ENCODE measurements around the gene LEAP2. TPM values are rescaled to one million over a fixed set of nuclear protein-coding genes. Genes with fewer than 3 reads are reported as not detected.

LEAP2 gene
- polyA plus RNA-seq, 2 of the 4 experiments (the other 2 are of a cell fraction), result 1.6 to 4.8 TPM

GRCh38 chr5:132896685-132897084 is 23.2 kb downstream of the LEAP2 start:
- Histone ChIP-seq H3K4me2 (no peak overlapping the region), H3K4me1 (no peaks in the 10 kb centered on the region), H3K9me3 (no peaks in the 10 kb centered on the region), H3K4me3 (no peak overlapping the region), H3K27ac (no peak overlapping the region)
- DNase-seq (ENCODE audit: low read depth in 1 of 2, low spot score in 1 of 2) (no peak), FAIRE-seq (no peak), ATAC-seq (no peak)
- WGBS (ENCODE audit: missing lambda C conversion rate), result 93% methylated on average over 7 of the region's 7 CpGs
- TF ChIP-seq FOSB (CRISPR knock-in tag; IDR thresholded peaks at IDR 0.05) (no peak), RFX5 (IDR thresholded peaks at IDR 0.05) (no peak), BCL3 (IDR thresholded peaks at IDR 0.05) (no peak), HEYL (CRISPR knock-in tag; IDR thresholded peaks at IDR 0.05) (no peak), CHD2 (IDR thresholded peaks at IDR 0.05; ENCODE audit: low read length, partially characterized antibody) (no peak), MAFK (IDR thresholded peaks at IDR 0.05; ENCODE audit: partially characterized antibody) (no peak), SMC3 (IDR thresholded peaks at IDR 0.05) (no peak), REST (IDR thresholded peaks at IDR 0.05) (no peak), ATOH8 (CRISPR knock-in tag; IDR thresholded peaks at IDR 0.05; ENCODE audit: low read depth) (no peak), SREBF2 (IDR thresholded peaks at IDR 0.05) (no peak), KDM5A (IDR thresholded peaks at IDR 0.05) (no peak), EHMT2 (IDR thresholded peaks at IDR 0.05; ENCODE audit: low read depth) (no peak), PBX3 (IDR thresholded peaks at IDR 0.05) (no peak), KDM1A (IDR thresholded peaks at IDR 0.05; ENCODE audit: low read depth) (no peak)
- CTCF ChIA-PET, result interaction anchor here (1.3 kb wide), 2 partner anchors 9 to 25 kb away, joined by 3 to 7 read pairs; no protein-coding TSS in a partner anchor
- POLR2A ChIA-PET, result no interaction called here

GRCh38 chr5:132898094-132898493 is 24.6 kb downstream of the LEAP2 start:
- TF ChIP-seq CTCF (IDR thresholded peaks at IDR 0.05) (no peak), POLR2A (IDR thresholded peaks at IDR 0.05; ENCODE audit: low read length) (no peak)
- Histone ChIP-seq H3K4me2 (no peak overlapping the region), H3K4me3 (no peak overlapping the region), H3K9me3 (no peaks in the 10 kb centered on the region), H3K27ac (no peak overlapping the region), H3K4me1 (no peaks in the 10 kb centered on the region)
- 76% methylated on average over 3 of the region's 3 CpGs for WGBS (ENCODE audit: missing lambda C conversion rate)
- ATAC-seq, result no peak
- no peak for DNase-seq (ENCODE audit: low read depth in 1 of 2, low spot score in 1 of 2)
- FAIRE-seq, result no peak
- ChIA-PET POLR2A (no interaction called here), CTCF (interaction anchor here (1.4 kb wide), 1 partner anchor 15 kb away, joined by 3 read pairs; no protein-coding TSS in a partner anchor)
